GM12892 (cell line): ENCODE measurements around the gene TBC1D14.

Experiments
- DNase-seq: peaks from one replicate; pipeline ENCODE4 v3.0.0; 2011; ENCODE audit not compliant: insufficient read length
- FAIRE-seq: peaks from 2 replicates; lab custom pipeline; 2011; peaks lifted over from hg19 to GRCh38; lab: Jason Lieb, UNC
- POLR2A ChIP-seq: IDR thresholded peaks from 2 replicates; pipeline ENCODE4 v1.6.1; 2011; ENCODE audit warnings: low read depth, low read length, control low read depth
- POLR2AphosphoS5 ChIP-seq: IDR thresholded peaks from 2 replicates; pipeline ENCODE4 v1.6.1; 2011; ENCODE audit warnings: low read depth, low read length, control low read depth
- TAF1 ChIP-seq: IDR thresholded peaks from 2 replicates; pipeline ENCODE4 v1.6.1; 2011; ENCODE audit warnings: low read depth, mild to moderate bottlenecking, control low read depth, low read length, borderline replicate concordance

TBC1D14 gene

GRCh38 chr4:7001271-7001670, 91.6 kb downstream of the TBC1D14 start:
- DNase-seq, result no peak
- TF ChIP-seq TAF1 (no peak), POLR2AphosphoS5 (no peak), POLR2A (no peak)
- no peak for FAIRE-seq

DNA sequence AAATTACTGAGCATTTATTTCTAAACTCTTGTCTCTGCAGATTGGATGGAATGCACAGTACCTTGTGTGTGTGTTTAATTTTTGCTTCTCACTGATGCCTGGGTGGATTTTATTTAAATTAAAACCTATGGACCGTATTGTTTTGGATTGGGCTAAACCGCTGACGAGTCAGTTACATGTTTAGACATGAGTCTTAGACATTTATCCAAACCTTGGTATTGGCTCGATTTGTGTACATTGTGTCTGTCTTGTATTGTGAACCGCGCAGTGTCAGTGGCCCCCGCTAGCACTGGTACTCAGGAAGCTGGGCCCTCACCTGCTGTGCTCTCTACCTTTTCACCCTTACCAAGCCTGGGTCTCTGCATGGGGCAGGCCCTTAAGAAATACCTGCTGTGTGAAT, 92.7 kb downstream of the TBC1D14 start:
- FAIRE-seq, result no peak

GRCh38 chr4:7003176-7003878, 93.7 kb downstream of the TBC1D14 start:
- DNase-seq (no peak), FAIRE-seq (no peak)
- TF ChIP-seq TAF1 (no peak), POLR2AphosphoS5 (no peak), POLR2A (no peak)

More for the DNA sequence above, 92.7 kb downstream of the TBC1D14 start:
- TF ChIP-seq TAF1 (no peak), POLR2A (no peak), POLR2AphosphoS5 (no peak)
- DNase-seq, result no peak

DNA sequence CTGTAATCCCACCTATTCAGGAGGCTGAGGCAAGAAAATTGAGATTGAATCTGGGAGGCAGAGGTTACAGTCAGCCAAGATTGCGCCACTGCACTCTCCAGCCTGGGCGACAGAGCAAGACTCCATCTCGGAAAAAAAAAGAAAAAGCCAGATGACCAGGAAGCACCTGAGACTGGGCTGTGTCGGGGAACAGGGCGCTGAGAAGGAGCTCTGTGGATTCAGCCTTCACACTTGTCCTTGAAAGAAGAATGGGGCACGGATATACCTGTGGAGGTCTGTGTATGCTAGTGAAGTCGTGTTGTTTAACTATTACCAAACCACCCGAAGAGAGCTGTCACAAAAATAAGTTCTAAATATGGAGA, 94.2 kb downstream of the TBC1D14 start:
- TF ChIP-seq TAF1 (no peak), POLR2AphosphoS5 (no peak), POLR2A (no peak)

GRCh38 chr4:7004331-7004730, 94.7 kb downstream of the TBC1D14 start:
- no peak for TF ChIP-seq POLR2A
- no peak for TF ChIP-seq POLR2AphosphoS5
- TF ChIP-seq TAF1, result no peak
- DNase-seq (no peak), FAIRE-seq (no peak)

More for the DNA sequence above, 94.2 kb downstream of the TBC1D14 start:
- no peak for FAIRE-seq
- no peak for DNase-seq

DNA sequence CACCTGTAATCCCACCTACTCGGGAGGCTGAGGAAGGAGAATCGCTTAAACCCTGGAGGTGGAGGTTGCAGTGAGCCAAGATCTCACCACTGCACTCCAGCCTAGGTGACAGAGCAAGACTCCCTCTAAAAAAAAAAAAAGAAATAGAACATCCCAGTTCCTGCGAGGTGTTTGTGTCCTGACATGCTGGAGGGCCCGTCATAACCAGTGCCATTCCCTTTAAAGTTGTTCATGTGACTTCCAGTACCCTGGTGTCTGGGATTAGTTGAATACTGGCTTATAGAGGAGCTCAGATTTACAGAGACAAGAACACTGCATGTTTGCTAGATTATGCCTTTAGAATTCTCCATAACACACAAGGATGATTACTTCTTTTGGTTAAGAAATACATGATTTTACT, 95.9 kb downstream of the TBC1D14 start:
- FAIRE-seq, result no peak
- no peak for DNase-seq
- no peak for TF ChIP-seq POLR2AphosphoS5
- TF ChIP-seq TAF1, result no peak
- no peak for TF ChIP-seq POLR2A

DNA sequence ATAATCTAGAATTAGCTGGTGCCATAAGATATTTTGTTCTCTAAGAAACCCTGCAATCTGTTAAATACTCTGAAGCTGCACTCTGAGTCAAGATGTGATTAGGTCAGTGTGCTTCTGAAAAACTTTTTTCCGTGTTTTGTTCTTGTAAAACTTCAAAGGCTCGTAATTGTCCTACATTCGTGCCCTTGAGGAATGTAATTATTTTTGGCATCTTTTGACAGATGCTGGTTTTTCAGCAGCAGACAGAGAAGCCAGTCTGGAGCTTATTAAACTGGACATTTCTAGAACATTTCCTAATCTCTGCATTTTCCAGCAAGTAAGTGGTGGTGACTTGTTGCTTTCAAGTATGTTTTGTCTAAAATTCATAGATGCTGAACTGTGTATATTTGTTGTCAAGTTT, 96.8 kb downstream of the TBC1D14 start:
- TF ChIP-seq POLR2A (no peak), TAF1 (no peak), POLR2AphosphoS5 (no peak)
- no peak for DNase-seq
- FAIRE-seq, result no peak

DNA sequence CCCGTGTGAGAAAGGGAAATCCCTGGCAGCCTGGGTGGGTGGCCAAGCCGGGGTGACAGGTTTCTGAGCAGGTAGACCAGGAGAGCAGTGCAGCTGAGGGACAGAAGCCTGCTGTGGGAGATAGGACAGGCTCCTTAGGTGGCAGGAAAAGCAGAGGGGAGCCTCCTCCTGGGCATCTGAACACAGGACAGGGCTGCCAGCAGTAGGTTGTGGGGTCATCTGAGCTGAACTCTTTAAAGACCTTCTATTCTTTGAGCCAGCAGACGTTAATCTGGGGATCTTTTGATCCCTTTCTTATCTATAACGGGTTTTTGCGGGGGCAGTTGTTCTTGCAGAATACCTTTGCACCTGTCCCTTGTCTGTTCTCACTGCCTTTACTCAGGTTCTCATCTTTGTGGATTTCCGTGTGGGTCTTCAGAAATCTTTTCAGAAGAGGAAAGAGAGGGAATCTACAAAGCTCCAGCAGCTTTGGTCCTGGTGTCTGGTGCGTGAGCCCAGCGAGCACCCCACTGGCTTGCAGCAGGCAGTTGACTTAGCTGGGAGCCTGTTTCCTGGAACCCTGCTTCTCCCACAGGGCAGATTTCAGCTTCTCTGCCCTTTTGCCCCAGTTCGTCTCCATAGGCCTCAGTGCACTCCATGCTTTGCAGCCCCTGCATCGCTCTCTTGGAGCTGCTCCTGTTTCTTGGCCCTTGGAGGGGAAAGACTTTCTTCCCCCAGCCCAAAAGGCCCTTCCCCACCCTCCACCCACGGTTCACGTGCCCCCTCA, 97.7 kb downstream of the TBC1D14 start:
- FAIRE-seq, result no peak
- TF ChIP-seq POLR2AphosphoS5, result no peak
- DNase-seq, result no peak

DNA sequence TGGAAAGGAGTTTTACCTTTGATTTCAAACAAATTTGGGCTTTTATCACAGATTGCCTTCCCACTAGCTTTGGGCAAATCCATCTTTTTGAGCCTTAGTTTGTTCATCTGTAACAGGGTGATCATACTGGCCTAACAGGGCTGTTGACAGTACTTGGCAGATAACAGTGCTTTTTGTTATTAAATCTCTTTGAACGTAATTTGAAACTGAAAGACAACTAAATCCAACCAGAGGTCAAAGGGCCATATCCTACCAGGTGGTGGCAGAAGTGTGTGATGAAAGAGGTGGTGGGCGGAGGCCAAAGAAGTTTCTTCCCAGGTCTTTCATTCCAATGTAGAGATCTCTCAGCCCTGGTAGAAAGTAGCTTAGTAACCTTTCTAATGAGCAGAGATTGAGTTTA, 98.3 kb downstream of the TBC1D14 start:
- no peak for FAIRE-seq

GRCh38 chr4:7009564-7009963, 99.9 kb downstream of the TBC1D14 start:
- FAIRE-seq, result no peak
- DNase-seq, result no peak
- no peak for TF ChIP-seq POLR2A
- TF ChIP-seq TAF1, result no peak
- TF ChIP-seq POLR2AphosphoS5, result no peak

More for the DNA sequence above, 98.3 kb downstream of the TBC1D14 start:
- DNase-seq, result no peak
- TF ChIP-seq TAF1, result no peak
- TF ChIP-seq POLR2A, result no peak
- TF ChIP-seq POLR2AphosphoS5, result no peak

DNA sequence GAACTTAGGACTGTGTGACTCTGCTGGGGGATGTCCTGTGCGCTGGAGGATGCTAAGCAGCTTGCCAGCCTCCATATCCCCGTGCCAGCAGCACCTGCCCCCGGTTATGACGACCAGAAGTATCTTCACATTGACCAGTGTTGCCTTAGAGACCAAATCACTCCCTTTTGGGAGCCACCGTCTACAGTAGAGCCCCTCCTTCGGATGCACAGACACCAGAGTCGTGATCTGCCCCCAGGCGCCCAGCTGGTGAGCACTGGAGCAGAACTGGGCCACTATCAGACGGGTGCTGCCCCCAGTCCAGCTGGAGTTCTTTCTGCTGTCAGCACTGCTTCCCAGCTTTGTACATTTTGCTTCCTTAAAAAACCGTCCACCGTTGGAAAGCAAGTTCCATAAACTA, 103.5 kb downstream of the TBC1D14 start:
- DNase-seq (no peak), FAIRE-seq (no peak)
- TF ChIP-seq POLR2A (no peak), TAF1 (no peak), POLR2AphosphoS5 (no peak)

DNA sequence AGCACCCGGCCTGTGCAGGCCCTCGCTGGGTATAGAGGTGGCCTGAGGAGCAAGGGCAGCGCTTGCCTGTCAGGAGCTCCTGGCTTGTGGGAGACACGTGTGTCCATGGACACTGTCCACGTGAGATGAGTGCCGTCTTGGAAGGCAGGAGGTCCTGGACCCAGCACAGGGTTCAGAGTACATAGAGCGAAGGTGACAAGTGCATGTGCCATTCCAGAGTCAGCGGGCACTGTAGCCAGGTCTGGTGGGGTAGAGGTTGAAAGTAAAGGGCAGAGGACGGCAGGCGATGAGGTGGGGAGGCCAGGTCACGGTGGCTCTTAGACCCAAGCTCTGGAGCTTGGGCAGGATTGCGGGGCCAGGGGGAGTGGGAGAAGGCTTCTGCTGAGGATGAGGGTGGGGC, 105.2 kb downstream of the TBC1D14 start:
- no peak for TF ChIP-seq TAF1
- TF ChIP-seq POLR2A, result no peak
- no peak for TF ChIP-seq POLR2AphosphoS5
- DNase-seq (no peak), FAIRE-seq (no peak)
